ENCODE measurements around the gene TGM1.

TGM1 gene

GRCh38 chr14:24291446-24292117 is 28.6 kb upstream of the TGM1 start:
- DNase-seq, result no peak

GRCh38 chr14:24290746-24291145 is 27.8 kb upstream of the TGM1 start:
- no peak for DNase-seq

- peak; percentile 81 for DNase-seq
Measured at GRCh38 chr14:24289649-24290280, 26.8 kb upstream of the TGM1 start.

GRCh38 chr14:24286996-24287395 is 24.0 kb upstream of the TGM1 start:
- DNase-seq, result no peak

GRCh38 chr14:24285351-24285750 is 22.4 kb upstream of the TGM1 start:
- no peak for DNase-seq

- DNase-seq, result no peak
Measured at GRCh38 chr14:24284501-24285035, 21.6 kb upstream of the TGM1 start.

- no peak for DNase-seq
Measured at GRCh38 chr14:24283796-24284460, 21.0 kb upstream of the TGM1 start.

- DNase-seq, result no peak
Measured at GRCh38 chr14:24282736-24283135, 19.8 kb upstream of the TGM1 start.

GRCh38 chr14:24281636-24282035 is 18.7 kb upstream of the TGM1 start:
- DNase-seq, result no peak

GRCh38 chr14:24280797-24281460 is 18.0 kb upstream of the TGM1 start:
- DNase-seq, result no peak

- peak; percentile 63 for DNase-seq
Measured at GRCh38 chr14:24279301-24280186, 16.6 kb upstream of the TGM1 start.

GRCh38 chr14:24278424-24278823 is 15.4 kb upstream of the TGM1 start:
- DNase-seq, result no peak

GRCh38 chr14:24277606-24278321 is 14.8 kb upstream of the TGM1 start:
- DNase-seq, result peak; percentile 51

GRCh38 chr14:24277071-24277470 is 14.1 kb upstream of the TGM1 start:
- no peak for DNase-seq

- DNase-seq, result peak; percentile 63
Measured at GRCh38 chr14:24274101-24274543, 11.1 kb upstream of the TGM1 start.

- DNase-seq, result no peak
Measured at GRCh38 chr14:24273422-24273998, 10.5 kb upstream of the TGM1 start.

GRCh38 chr14:24272467-24272866 is 9.5 kb upstream of the TGM1 start:
- no peak for DNase-seq

GRCh38 chr14:24271834-24272263 is 8.9 kb upstream of the TGM1 start:
- no peak for DNase-seq

GRCh38 chr14:24271134-24271833 is 8.3 kb upstream of the TGM1 start, which contains the start of gene RABGGTA:
TSS of gene RABGGTA (minus strand) at chr14:24271597. CDS start at chr14:24271115, 482 bp downstream.
- peak; percentile 90 for DNase-seq

- no peak for DNase-seq
Measured at GRCh38 chr14:24270537-24271133, 7.7 kb upstream of the TGM1 start.

All from stimulated activated CD8-positive, alpha-beta memory T cell treated with anti-CD3 and anti-CD28 coated beads, Interleukin-4, amount 100 ng/mL, for 48 hours (primary cell).